ENCODE measurements around the gene PNPT1.
A peak's percentile ranks its signal among the peaks of the same experiment; 100 is the strongest.

PNPT1 gene

GRCh38 chr2:55672630-55673029 is 21.0 kb downstream of the PNPT1 start:
- no peak for DNase-seq (ENCODE audit: extremely low read depth in 1 of 2, low read depth in 1 of 2)

- no peak for DNase-seq (ENCODE audit: extremely low read depth in 1 of 2, low read depth in 1 of 2)
Measured at GRCh38 chr2:55668956-55669355, 24.7 kb downstream of the PNPT1 start.

DNA sequence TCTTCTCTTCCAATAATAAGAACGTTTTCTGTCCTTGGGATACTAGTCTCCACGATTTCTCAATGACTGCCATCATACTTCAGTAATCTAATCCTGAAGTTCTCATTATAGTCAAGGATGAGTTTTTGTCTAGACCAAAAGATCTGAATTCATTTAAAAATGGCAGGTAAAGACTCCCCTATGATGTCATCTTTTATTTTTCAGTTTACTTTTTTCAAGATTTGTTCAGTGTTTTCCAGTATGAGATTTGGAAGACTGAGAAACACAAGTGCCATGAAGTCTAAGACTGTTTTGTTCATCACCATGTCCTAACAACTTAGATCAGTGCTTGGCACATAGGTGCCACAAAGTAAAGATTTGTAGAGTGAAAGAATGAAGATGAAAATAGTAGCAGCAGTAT is 40.4 kb downstream of the PNPT1 start:
- no peak for DNase-seq (ENCODE audit: extremely low read depth in 1 of 2, low read depth in 1 of 2)

DNA sequence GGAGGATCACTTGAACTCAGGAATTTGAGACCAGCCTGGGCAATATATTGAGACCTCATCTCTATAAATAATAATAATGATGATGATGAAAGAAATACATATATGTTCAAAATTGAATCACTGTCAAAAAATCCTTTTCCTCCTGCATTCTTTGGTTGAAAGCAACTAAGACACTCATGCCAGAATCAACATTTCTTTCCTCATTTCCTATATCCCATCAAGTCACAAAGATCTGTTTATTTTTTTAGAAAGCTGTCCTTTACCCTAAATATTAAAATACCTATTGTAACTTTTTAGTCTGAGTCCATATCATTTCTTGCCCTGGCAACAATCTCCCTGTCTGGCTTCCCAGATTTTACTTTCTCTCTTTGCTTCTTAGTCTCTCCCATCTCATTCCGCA is 44.4 kb downstream of the PNPT1 start:
- no peak for DNase-seq (ENCODE audit: extremely low read depth in 1 of 2, low read depth in 1 of 2)

- no peak for DNase-seq (ENCODE audit: extremely low read depth in 1 of 2, low read depth in 1 of 2)
Measured at GRCh38 chr2:55636831-55637230, 56.8 kb downstream of the PNPT1 start.

DNA sequence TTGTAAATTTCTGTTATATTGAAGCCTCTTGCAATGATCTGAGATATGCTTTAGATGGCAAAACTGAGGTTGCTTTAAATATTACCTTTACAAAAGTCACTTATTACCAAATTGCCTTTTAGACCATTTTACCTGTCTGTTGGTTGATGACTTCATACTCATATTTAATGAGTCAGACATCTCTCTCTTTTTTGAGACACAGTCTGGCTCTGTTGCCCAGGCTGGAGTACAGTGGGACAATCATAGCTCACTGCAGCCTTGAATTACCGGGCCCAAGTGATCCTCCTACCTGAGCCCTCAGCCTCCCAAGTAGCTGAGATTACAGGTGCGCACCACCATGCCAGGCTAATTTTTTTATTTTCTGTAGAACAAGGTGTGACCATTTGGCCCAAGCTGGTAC is 64.7 kb downstream of the PNPT1 start:
- DNase-seq (ENCODE audit: extremely low read depth in 1 of 2, low read depth in 1 of 2): no peak

- DNase-seq (ENCODE audit: extremely low read depth in 1 of 2, low read depth in 1 of 2): no peak
Measured at GRCh38 chr2:55627915-55628314, 65.7 kb downstream of the PNPT1 start.

- DNase-seq (ENCODE audit: extremely low read depth in 1 of 2, low read depth in 1 of 2): no peak
Measured at GRCh38 chr2:55621802-55622201, 71.8 kb downstream of the PNPT1 start.

GRCh38 chr2:55620123-55620779 is 73.4 kb downstream of the PNPT1 start:
- no peak for DNase-seq (ENCODE audit: extremely low read depth in 1 of 2, low read depth in 1 of 2)

DNA sequence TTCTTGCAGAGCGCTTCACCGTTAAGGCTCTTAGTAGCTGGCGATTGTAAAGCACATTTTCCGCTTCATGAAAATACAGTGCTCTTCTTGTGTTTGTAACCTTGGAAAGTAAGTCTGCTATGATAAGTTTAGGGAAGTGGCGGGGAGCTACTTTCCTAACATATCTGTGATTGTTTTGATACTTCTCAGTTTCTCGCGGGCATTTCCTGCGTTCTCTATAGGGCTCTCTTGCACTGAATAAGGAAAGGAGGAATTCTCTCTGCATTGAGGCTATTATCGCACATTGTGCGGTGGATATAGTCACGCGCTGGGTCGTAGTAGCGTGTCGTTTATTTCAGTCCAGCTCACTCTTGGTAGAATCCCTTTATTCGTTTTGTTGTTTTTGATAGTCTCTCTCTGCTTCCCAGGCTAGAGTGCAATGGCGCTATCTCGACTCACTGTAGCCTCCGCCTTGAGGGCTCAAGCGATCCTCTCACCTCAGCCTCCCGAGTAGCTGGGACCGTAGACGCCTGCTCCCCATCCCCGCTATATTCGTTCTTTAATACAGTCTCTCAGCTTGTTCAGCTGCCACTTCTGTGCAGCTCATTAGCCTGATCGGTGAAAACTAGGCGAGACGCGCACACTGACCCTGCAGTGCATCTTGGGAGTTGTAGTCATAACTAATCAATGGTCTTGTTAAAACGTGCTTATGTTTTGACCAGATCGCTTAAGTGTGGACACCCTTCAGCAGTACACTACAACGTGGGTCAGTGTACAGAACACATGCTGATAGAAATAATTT is 75.2 kb downstream of the PNPT1 start:
- DNase-seq (ENCODE audit: extremely low read depth in 1 of 2, low read depth in 1 of 2): peak in 1 of 2 donors; percentile 27

GRCh38 chr2:55618025-55618274 is 75.7 kb downstream of the PNPT1 start:
- DNase-seq (ENCODE audit: extremely low read depth in 1 of 2, low read depth in 1 of 2): no peak

- DNase-seq (ENCODE audit: extremely low read depth in 1 of 2, low read depth in 1 of 2): peak; percentile 94 to 96
Measured at GRCh38 chr2:55617175-55618024, 76.2 kb downstream of the PNPT1 start, which contains the start of gene PPP4R3B. Gene PPP4R3B, minus strand, starts transcription at chr2:55617622. Its CDS starts 337 bp downstream, at chr2:55617285.

GRCh38 chr2:55616551-55617174 is 77.0 kb downstream of the PNPT1 start:
- no peak for DNase-seq (ENCODE audit: extremely low read depth in 1 of 2, low read depth in 1 of 2)

DNA sequence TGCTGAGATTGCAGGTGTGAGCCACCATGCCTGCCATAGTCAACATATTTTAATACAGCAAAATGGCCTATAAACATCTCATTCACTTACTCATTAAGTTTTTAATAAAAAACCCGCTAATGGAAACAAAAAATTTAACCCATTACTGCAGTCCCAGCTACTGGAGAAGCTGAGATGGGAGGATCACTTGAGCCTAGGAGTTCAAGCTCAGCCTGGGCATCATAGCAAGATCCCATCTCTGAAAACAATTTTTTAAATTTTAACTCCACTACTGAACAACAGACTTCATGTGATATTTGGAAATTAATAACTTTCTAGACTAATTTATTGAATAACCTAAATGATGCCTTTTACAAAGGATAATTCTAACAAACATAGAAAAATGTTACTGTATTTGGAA is 81.6 kb downstream of the PNPT1 start:
- DNase-seq (ENCODE audit: extremely low read depth in 1 of 2, low read depth in 1 of 2): no peak

DNA sequence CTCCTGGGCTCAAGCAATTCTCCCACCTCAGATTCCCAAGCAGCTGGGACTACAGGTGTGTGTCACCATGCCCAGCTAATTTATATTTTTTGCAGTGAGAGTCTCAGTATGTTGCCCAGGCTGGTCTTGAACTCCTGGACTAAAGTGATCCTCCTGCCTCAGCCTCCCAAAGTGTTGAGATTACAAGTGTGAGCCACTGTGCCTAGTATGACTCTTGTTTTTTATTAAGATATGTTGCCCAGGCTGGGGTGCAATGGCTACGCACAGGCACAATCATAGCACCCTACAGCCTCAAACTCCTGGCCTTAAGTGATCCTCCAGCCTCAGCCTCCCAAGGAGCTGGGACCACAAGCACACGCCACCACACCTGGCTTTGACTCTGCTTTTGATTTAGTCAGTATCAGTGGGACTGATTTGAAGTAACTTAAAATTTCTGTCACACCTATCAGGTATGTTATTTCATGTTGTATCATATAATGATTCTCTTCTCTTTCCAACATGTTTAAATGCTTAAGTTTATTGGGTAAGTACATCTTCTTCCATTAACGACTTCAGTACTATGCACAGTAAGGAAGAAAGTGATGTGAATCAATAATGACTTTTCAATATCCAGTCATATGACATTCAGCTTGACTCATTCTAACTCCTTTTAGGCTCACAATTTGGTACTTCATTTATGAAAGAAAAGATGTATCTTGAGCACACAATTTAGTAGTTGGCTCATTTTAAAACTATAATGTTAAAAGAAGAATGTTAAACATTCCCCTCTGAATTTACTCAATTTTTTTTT is 82.5 kb downstream of the PNPT1 start:
- DNase-seq (ENCODE audit: extremely low read depth in 1 of 2, low read depth in 1 of 2): no peak

DNA sequence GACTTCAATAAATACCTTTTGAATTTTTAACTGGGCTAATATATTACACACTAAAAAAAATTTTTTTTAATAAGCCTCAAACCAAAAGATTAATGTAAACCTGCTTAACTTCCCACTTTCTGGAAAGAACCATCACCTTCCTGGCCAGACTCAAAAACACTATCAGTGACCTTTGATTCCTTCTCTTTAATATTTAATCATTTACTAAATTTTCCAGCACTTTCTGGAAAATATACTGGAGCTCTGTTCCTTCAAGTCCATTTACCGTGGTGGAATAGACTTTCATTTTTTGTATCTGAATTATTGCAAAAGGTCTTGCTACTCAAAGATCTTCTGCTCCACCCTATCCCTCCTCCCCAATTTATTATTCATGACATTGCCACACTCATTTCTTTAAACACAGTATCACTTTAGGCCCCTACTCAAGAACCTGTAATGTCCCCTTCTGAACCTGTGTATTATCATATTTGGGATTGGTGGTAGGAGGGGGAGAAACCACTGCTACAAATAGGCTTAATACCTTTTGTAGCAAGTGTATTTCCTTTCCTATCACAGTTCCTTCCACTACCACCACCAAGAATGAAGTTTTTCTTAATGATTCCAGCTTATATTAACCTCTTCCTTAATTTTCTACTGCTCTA is 83.6 kb downstream of the PNPT1 start:
- DNase-seq (ENCODE audit: extremely low read depth in 1 of 2, low read depth in 1 of 2): no peak

DNA sequence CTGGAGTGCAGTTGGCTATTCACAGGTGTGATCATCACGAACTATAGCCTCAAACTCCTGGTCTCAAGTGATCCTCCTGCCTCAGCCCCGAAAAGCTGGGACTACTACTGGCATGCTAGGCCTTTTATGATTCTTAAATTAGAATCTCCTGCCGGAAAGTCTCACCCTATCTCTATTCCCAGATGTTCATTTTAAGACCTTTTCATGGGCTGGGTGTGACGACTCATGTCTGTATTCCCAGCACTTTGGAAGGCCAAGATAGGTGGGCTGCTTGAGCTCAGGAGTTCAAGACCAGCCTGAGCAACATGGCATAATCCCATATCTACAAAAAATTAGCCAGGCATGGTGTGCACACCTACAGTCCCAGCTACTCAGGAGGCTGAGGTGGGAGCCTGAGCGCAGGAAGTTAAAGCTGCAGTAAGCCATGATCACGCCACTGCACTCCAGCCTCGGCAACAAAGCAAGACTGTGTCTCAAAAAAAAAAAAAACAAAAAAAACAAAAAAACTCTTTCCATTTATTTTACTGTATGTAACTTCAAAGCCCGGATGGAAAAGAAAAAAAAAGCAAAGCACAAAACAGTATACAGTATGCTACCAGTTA is 84.3 kb downstream of the PNPT1 start:
- DNase-seq (ENCODE audit: extremely low read depth in 1 of 2, low read depth in 1 of 2): no peak

DNA sequence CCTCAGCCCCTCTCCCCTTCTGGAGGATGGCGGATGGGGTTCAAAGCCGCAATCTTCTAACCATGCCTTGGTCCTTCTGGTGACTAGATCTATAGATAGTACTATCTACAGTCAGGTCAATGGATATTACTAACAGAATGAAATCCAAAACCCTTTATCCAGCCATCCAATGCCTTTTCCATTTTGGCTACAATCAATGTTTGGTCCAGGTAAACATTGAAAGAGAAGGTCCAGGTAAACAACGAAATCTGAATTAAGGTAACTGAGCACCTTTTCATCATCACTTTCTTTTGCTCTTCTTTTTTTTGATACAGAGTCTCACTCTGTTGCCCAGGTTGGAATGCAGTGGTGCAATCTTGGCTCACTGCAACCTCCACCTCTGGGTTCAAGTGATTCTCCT is 85.9 kb downstream of the PNPT1 start:
- no peak for DNase-seq (ENCODE audit: extremely low read depth in 1 of 2, low read depth in 1 of 2)

DNA sequence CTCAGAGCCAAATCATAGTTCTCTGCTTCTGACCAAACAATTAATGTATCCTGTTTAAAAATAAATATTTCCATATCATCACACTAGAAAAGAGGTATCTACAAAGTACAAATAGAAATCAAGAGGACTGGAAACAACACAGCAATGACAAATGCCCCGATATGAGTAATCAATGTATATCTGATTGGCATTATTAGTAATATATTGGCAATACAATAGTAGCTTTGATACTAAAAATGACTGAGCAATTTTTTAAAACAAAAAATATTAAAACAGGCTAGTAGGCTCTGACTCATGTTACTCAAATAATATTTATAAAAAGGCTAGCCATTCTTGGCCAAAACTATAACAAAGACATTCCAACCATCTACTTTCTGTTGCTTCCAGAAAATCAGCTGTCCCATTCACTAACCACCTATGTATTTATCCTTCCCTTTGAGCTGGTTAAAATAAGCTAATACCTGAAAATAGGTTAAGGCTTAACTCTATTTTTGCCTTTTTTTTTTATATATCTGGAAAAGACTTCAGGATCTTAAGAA is 89.5 kb downstream of the PNPT1 start:
- DNase-seq (ENCODE audit: extremely low read depth in 1 of 2, low read depth in 1 of 2): no peak
